Keratinocyte (primary cell): ENCODE data around the gene DDX53. TPM values are rescaled to one million over a fixed set of nuclear protein-coding genes. Genes with fewer than 3 reads are reported as not detected.

Experiments
- DNase-seq: peaks from one replicate; pipeline ENCODE4 v3.0.0-alpha.2; 2011; ENCODE audit warnings: low read depth, missing footprints, low spot score
- FAIRE-seq: peaks from 2 replicates; lab custom pipeline; 2011; peaks lifted over from hg19 to GRCh38; lab: Jason Lieb, UNC
- H2AFZ ChIP-seq: 2 replicates; pipeline ENCODE4 v1.6.0; 2012; ENCODE audit warnings: low read length, control low read depth, inconsistent platforms; ENCODE audit not compliant: control insufficient read depth
- H3K27ac ChIP-seq: 2 replicates; pipeline ENCODE4 v1.5.1; 2011; ENCODE audit warnings: low read length; ENCODE audit not compliant: control insufficient read depth, insufficient read depth
- H3K27me3 ChIP-seq: 3 replicates; pipeline ENCODE4 v1.6.0; 2011; ENCODE audit warnings: low read length; ENCODE audit not compliant: control insufficient read depth, insufficient read depth; ENCODE audit errors: extremely low read depth
- H3K36me3 ChIP-seq, 2 experiments: 2 replicates in 1 of 2; 3 replicates in 1 of 2; pipeline ENCODE4 v1.5.1; 2011; ENCODE audit warnings: low read length in 2 of 2, mild to moderate bottlenecking in 1 of 2; ENCODE audit not compliant: control insufficient read depth in 2 of 2, insufficient read depth in 2 of 2; ENCODE audit errors: extremely low read depth in 1 of 2
- H3K4me1 ChIP-seq: 3 replicates; pipeline ENCODE4 v1.5.1; 2011; ENCODE audit warnings: low read length; ENCODE audit not compliant: control insufficient read depth, insufficient read depth; ENCODE audit errors: extremely low read depth
- H3K4me2 ChIP-seq: 3 replicates; pipeline ENCODE4 v1.6.0; 2011; ENCODE audit warnings: low read depth, low read length; ENCODE audit not compliant: control insufficient read depth, insufficient read depth; ENCODE audit errors: extremely low read depth
- H3K4me3 ChIP-seq, 3 experiments: fragments of 200-600 bp in 1 of 3; sonication (generic) in 1 of 3; 2 replicates in 2 of 3; 3 replicates in 1 of 3; pipeline ENCODE4 v1.5.1; 2011 to 2016; ENCODE audit warnings: low read length in 3 of 3, mild to moderate bottlenecking in 3 of 3, control low read depth in 2 of 3, inconsistent platforms in 1 of 3, low read depth in 1 of 3, mixed read lengths in 1 of 3, mixed run types in 1 of 3, moderate library complexity in 1 of 3; ENCODE audit not compliant: control insufficient read depth in 2 of 3, insufficient read depth in 2 of 3; ENCODE audit errors: extremely low read depth in 1 of 3
- H3K79me2 ChIP-seq: 2 replicates; pipeline ENCODE4 v1.6.0; 2012; ENCODE audit warnings: low read length; ENCODE audit not compliant: control insufficient read depth, insufficient read depth
- H3K9ac ChIP-seq: 3 replicates; pipeline ENCODE4 v1.6.0; 2011; ENCODE audit warnings: low read length; ENCODE audit not compliant: control insufficient read depth, insufficient read depth; ENCODE audit errors: extremely low read depth
- H3K9me1 ChIP-seq: 3 replicates; pipeline ENCODE4 v1.6.0; 2011; ENCODE audit warnings: low read length; ENCODE audit not compliant: control insufficient read depth, insufficient read depth; ENCODE audit errors: extremely low read depth
- H3K9me3 ChIP-seq: 2 replicates; pipeline ENCODE4 v1.5.1; 2012; ENCODE audit warnings: low read depth, low read length; ENCODE audit not compliant: control insufficient read depth
- H4K20me1 ChIP-seq: 3 replicates; pipeline ENCODE4 v1.6.0; 2011; ENCODE audit warnings: low read length; ENCODE audit not compliant: control insufficient read depth, insufficient read depth; ENCODE audit errors: extremely low read depth
- CTCF ChIP-seq, 3 experiments: IDR thresholded peaks in 1 of 3; conservative IDR thresholded peaks in 1 of 3; optimal IDR thresholded peaks in 1 of 3; 2 replicates in 2 of 3; 3 replicates in 1 of 3; pipeline versions ENCODE3 to v1.5.1; 2011; ENCODE audit warnings: low read length in 3 of 3, mild to moderate bottlenecking in 3 of 3, moderate library complexity in 2 of 3, control low read depth in 1 of 3, inconsistent platforms in 1 of 3; ENCODE audit not compliant: insufficient read depth in 2 of 3; ENCODE audit errors: extremely low read depth in 1 of 3
- EZH2 ChIP-seq: IDR thresholded peaks from one replicate; pipeline ENCODE4 v1.6.1; 2012; ENCODE audit warnings: inconsistent platforms, mild to moderate bottlenecking, low read length, moderate library complexity
- dilution Hi-C: fragments of 300-500 bp; cut with MboI; formaldehyde crosslinking; loops from one replicate; pipeline ENCODE4 v1.7.0; 2020; ENCODE audit warnings: low sequenced_read_pairs; ENCODE audit not compliant: extremely low pct_ligation_motif_present
- polyA plus RNA-seq, 5 experiments: library from polyadenylated mRNA; depleted of rRNA in 3 of 5; stranded (reverse) in 3 of 5; stranded (forward) in 1 of 5; unstranded in 1 of 5; fragments of >200 nt; gene quantifications; 1 replicate in 1 of 5; 2 replicates in 3 of 5; 3 replicates in 1 of 5; pipeline versions ENCODE4 v1.2.1 to v1.2.3, GENCODE V29; 2011 to 2012; ENCODE audit warnings: missing spikeins in 2 of 5, low read depth in 1 of 5, low replicate concordance in 1 of 5

DDX53 gene
- polyA plus RNA-seq, 1 donor (not counting 4 experiments of a cell fraction or from before 2014, with no cell fraction given): not detected

- Histone ChIP-seq H3K27ac (no peak overlapping the region), H2AFZ (no peak overlapping the region), H4K20me1 (no peaks in the 10 kb centered on the region), H3K27me3 (no peaks in the 10 kb centered on the region), H3K4me2 (no peak overlapping the region), H3K9me3 (no peaks in the 10 kb centered on the region), H3K4me3 (no peak overlapping the region), H3K9ac (no peak overlapping the region), H3K36me3 (no peaks in the 10 kb centered on the region), H3K79me2 (no peaks in the 10 kb centered on the region), H3K9me1 (no peaks in the 10 kb centered on the region), H3K4me1 (no peaks in the 10 kb centered on the region)
- DNase-seq: no peak
- no peak for FAIRE-seq
- TF ChIP-seq CTCF (optimal IDR thresholded peaks at IDR 0.05 in 1 of 3, IDR thresholded peaks at IDR 0.05 in 1 of 3, conservative IDR thresholded peaks at IDR 0.05 in 1 of 3; ENCODE audit: extremely low read depth in 1 of 3, insufficient read depth in 2 of 3, low read length in 3 of 3): no peak
- TF ChIP-seq EZH2: no peak
- dilution Hi-C loops: no loop called here
These were observed 46.7 kb downstream of the DDX53 start for GRCh38 chrX:23046443-23046842.

- no peak overlapping the region for H3K4me2 ChIP-seq
- H3K4me3 ChIP-seq: no peak overlapping the region
- no peak overlapping the region for H2AFZ ChIP-seq
- no peak overlapping the region for H3K27ac ChIP-seq
- DNase-seq (no peak), FAIRE-seq (no peak)
- H4K20me1 ChIP-seq: no peaks in the 10 kb centered on the region
- H3K79me2 ChIP-seq: no peaks in the 10 kb centered on the region
- no peaks in the 10 kb centered on the region for H3K9me1 ChIP-seq
- no peaks in the 10 kb centered on the region for H3K9me3 ChIP-seq
- H3K9ac ChIP-seq: no peak overlapping the region
- no peaks in the 10 kb centered on the region for H3K4me1 ChIP-seq
- TF ChIP-seq CTCF (optimal IDR thresholded peaks at IDR 0.05 in 1 of 3, IDR thresholded peaks at IDR 0.05 in 1 of 3, conservative IDR thresholded peaks at IDR 0.05 in 1 of 3; ENCODE audit: extremely low read depth in 1 of 3, insufficient read depth in 2 of 3, low read length in 3 of 3) (no peak), EZH2 (no peak)
- dilution Hi-C loops: no loop called here
- H3K36me3 ChIP-seq: no peaks in the 10 kb centered on the region
- no peaks in the 10 kb centered on the region for H3K27me3 ChIP-seq
These were observed 49.2 kb downstream of the DDX53 start for GRCh38 chrX:23048806-23049573.
